ENCODE data around the gene BCAS3.

Gene BCAS3

DNA sequence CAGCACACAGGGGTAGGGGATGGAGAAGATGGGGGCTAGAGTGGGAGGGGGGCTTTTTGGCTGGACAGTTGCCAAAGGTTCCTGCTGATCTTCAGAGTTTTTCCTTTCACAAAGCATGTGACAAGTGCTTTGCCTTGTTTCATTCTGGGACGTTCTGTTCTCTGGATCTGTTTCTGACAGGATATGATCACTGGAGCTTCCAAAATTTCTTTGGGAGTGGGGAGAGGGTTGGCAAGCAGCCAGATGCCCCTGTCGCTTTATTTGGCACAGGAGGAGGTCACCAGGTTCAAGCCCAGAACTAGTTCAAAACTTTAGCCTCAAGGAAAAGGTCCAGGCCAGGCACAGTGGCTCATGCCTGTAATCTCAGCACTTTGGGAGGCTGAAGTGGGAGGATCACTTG, 653.5 kb downstream of the BCAS3 start:
- no peak for FAIRE-seq

DNA sequence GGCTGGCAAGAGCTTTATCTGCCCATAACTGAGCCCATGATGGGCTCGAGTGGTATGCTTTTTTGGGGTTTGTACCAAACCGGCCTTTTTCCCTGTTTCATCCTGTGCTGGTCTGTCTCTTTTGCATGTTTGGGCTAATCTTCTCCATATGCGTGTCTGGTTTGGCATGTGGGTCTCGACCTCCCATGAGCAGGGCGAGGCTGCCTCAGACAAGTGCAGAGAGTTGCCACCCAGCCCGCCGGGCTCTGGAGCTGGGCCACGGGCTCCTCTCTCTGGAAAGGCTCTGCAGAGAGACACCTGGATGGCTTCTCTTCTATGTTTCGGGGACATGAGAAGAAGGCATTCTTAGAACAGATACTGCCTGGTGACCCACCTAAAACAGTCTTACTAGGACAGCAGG, 654.2 kb downstream of the BCAS3 start:
- FAIRE-seq, result no peak

DNA sequence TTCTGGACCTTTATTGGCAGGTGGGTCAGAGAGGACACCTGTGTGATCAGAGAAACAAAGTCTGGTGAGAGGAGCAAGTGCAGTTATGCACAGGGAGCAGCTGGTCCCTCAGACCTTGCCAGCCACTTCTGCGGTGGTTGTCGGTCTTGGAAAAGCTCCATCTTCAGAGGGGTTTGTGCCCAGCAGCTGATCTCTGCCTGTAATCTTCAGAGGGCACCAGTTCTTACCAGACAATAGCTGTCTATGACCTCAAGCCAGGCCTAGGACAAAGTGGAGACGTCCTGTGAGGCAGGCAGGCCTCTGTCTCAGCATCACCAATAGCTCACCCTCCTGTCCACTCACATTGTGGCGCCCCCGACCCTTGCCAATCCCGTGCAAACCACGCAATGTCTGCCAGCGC, 655.5 kb downstream of the BCAS3 start:
- no peak for FAIRE-seq

DNA sequence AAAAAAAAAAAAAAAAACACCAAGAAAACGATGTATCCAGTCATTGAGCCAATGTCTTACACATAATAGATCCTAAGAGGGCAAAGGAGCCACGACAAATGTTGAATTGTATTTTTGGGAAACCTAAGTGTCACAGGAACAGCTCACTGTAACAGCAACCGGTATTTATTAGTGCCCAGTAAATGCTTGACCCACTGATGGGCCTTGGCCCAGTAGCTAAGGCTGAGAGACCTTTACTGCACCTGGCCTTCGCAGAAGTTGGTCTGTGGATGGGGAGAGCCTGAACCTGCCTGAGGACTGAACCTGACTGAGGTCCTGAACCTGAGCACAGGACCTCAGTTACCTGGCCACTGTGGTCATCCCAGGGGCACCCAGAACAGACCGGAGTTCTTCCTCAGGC, 657.0 kb downstream of the BCAS3 start:
- FAIRE-seq, result no peak

DNA sequence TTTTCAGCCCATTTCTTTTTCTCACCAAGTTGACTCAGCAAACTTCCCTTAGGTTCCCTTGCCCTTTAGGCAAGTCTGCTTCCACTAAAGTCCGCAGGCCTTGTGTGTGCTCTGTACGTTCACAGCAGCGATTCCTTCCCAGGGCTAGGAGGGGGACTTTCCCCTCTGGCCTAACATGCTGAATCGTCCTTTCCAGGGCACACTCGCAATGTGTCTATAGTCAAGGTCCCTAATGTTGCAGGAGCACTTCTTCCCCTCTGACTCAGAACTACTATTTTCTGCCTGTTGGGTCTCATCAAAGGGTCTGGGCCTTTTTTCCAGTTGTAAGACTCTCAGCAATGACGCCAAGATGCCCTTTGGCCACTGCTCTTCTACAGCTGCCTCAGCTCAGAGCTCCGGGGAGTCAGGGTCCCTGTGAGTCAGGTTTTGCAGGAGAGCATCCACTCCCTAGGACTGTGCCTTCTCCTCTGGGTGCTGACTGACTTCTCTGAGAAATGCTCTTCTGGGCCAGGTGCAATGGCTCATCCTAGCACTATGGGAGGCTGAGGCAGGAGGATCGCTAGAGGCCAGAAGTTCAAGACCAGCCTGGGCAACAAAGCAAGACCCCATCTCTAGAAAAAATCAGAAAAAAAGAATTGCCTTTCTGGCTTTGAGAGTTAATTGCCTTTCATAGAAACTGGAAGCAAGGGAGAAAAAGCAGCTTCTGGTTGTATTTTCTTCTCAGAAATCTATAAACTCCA, 657.6 kb downstream of the BCAS3 start:
- FAIRE-seq, result no peak

DNA sequence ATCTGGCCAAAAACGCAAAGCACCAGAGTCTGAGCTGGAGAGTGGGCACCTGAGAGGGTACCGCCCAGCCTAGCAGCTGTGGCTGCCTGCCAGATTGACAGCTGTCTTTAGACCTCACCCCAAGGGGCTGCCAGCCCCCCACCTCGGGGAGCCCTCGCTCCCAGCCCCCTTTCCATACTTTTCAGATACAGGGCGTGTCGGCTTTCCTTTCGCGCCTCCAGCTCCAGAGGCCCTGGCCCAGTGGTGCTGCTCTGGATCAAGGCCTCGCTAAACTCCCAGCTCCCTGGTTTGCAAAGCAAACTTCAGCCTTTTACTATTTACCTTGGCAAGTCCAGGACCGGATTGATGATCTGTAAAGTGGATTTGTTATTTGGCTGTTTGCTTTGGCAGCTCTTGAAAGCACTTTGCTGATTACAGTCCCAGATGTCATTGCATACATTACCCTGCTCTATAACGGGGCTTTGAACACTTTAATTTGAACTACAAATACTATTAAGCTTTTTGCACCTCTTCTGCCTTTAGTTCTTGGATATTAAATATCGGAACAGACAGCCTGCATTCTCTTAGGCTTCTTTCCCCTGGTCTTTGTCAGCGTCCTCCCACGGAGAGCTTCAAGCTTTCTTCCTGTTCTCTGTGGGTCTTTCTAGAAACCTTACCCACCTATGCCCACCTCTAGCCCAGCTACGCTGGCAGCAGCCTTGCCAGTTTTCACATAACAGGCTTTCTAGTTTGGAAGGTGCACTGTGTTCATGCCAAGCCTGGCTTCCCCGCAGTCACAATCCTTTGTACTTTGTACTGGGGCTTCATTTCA, 658.4 kb downstream of the BCAS3 start:
- no peak for FAIRE-seq

DNA sequence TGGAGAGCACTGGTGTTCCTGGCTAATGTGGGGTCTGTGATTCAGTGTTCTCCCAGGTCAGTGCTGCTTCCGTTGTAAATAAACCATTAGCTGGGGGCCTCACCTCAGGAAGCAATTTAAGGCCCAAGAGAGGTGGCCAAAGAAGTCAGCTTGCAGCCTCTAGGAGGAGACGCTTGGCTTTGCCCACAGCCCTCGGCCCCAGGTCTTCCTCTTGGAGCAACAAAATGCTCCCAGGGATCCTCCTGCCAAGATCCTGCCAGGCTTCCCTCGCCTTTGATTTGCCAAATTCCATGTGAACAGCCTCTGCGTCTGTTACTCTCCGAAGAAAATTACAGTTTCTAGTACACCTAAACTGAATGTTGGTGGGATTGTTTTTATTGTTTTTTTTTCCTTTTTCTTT, 659.6 kb downstream of the BCAS3 start:
- peak; percentile 70 for FAIRE-seq

DNA sequence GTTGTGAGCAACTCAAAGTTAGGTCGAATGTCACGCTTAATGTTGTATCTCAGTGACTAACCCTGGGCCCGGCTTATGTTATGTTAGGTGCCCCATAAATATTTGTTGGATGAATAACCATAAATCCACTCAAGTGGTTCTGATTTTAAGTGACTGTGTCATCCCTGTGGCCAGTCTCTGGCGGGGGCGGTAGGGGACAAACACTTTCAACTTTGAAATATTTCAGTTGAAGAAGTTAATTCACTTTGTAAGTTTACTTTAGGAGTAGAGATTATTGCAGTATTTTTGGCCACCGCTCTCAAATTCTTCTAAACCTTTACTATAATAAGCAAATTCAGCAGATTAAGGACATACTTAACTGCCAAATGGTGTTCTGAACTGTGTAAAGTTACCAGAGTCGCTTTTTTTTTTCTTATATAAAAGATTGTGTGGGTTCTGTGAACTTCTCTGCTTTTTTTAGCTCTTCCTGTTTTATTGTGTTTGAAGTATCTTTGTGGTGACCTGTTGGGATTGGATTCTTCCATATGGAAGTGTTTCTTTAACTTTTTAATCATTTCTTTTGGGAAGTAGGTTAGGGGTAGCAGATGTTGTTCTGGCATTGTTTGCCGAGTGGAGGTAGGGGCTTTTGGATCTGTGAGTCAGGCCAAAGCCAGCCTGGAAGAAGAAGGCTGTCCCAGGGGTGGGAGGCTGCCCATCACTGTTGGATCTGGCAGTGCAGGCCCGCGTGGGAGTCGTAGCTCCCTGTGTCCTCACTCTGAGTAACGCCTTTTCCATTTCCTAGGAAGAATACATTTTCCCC, 660.5 kb downstream of the BCAS3 start:
- FAIRE-seq, result peak; percentile 95

DNA sequence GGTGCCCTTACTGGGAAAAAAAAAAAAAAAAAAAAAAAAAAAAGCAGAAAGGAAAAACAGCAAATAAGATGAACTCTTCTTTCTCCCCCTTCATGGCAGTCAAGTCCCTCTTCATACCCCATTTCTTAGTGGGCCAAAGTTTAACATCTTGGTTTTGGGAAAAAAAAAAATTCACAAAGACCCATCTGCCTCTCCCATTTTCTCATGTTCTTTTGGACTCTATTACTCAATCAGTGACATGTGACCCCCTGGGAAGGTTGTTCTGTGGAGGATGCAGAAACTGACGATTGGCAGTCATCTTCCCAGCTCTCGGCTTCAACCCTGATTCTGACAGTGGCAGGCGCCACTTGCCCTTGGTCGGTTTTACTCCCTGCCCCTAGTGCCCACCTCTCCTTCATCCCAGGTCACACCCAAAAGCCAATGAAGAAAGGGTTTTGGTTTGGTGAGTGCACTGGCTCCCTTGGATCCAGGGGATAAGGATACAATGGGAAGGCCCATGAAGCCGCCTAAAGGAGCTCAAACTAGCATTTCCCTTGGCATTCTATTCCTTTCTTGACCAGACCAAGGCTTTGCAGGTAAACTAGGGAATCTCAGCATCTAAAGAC, 661.3 kb downstream of the BCAS3 start:
- no peak for FAIRE-seq

DNA sequence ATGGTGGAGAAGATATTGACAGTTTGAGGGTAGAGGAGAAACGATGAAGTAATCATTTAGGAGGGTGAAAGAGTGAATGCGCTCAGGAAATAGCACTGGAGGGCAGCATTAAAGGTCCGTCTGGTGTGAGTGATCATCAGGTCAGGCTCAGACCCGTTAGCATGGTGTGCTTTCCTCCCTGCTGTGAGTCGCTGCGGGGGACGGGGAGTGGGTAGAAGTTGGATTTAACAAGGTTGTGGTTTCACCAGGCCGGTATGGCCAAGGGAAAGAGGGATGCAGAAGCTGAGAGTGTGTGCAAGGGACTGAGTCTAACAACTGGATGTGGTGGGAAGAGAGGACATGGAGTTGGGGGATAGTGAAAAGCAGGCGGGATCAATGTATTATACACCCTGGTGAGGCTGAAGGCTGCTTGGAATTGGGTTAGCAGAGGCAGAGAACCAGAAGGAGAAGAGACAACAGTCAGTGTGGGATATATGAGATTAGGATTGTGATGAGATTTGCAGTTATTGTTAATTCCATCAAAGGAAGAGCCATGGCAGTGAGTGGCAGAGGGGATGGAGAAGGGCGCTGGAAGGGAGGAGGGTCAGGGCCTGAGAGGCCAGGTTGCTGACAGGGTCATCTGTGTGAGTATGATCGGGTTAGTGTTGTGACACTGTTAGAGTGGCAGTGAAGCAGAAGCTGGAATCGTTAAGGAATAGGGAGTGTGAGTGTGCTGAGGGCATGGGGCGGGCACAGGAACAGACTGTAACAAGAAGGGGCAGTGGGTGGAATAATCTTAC, 663.0 kb downstream of the BCAS3 start:
- FAIRE-seq, result no peak

DNA sequence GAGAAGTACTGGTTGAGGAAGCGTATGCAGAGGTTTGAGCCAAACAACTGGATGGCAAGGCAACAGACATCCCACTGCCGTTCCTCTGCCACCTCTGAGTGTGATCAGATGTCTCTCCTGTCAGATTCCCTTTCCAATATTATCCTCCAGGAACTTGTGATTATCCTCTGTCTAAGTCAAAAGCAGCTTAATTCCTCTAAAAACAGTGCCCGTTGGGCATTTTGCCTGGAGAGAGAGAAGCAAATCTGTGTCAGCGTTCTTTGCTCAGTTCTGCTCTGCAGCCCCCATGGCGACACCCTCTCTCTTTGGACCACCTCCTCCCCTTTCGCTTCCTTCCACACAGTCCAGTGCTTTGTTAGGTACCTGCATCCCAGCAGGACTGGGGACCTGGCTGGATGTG, 665.9 kb downstream of the BCAS3 start:
- no peak for FAIRE-seq

DNA sequence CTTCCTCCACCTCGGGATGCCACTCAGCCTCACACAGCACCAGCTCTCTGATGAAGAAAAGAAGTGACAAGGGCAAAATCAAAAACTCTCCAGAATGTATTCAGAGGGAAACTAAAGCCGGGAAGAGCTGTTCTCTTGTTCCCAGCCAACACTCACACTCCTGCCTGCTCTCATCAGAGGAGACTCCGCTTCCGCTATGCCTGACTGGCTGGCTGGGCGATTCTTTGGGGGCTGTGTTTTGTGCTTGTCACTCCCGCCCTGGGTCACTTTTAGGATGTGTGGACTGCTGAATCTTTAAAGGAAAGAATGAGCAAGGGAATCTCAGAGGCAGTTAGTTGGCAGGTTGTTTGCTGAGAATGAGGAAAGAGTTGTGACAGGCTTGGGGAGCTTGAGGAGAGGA, 667.4 kb downstream of the BCAS3 start:
- FAIRE-seq, result no peak

DNA sequence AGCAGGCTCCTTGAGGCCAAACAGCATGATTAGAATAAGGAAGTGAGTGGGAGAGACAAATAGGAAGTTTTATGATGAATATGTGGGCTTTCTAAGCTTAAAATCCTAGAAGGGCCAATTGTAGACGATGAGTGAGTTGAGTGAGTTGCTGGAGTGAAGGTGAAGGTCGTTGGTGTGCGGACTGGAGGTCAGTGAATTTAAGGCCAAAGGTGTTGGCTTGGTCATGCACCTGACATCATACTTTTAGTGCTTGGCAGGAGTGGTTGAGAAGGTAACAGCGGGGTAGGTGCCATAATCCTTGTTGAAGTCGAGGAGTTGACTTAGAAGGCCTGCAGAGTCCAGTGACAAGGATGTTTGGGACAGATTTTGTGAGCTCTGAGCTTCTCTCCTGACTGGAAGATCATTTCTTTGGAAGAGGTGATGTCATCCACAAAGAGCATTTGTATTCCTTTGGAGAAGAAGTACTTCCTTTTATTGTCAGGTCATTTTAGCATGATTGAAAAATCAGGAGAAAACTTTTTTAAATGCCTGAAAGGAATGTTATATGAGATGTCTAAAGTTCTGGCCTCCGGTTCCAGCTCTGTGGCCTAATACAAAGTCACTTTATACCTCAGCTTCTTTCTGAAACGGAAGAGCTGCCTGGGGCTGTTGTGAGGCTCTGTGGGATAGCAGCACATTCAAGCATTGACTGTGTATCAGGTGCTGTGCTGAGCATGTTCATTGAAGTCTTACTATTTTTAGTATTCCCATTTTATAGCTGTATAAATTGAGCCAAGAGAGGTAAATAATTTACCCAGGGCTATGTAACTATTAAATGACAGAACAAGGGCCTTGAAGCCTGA, 668.4 kb downstream of the BCAS3 start:
- no peak for FAIRE-seq

DNA sequence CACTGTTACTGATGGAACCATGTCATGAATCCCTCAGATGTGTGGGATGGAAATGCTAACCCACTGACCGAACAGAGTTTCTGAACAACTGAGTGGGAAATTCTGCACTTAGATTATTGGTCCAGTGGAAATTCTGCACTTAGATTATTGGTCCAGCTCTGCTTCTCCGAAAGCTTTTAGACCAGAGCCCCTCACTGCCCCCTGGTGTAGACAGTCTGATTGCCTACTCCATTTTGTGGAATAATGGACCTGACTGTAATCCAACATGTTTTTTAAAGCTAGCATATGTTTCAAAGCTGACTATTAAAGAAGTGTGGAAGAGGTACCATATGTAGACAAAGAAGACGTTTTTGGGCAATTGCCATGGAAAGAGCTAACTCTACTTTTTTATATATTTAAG, 671.7 kb downstream of the BCAS3 start:
- FAIRE-seq, result no peak

DNA sequence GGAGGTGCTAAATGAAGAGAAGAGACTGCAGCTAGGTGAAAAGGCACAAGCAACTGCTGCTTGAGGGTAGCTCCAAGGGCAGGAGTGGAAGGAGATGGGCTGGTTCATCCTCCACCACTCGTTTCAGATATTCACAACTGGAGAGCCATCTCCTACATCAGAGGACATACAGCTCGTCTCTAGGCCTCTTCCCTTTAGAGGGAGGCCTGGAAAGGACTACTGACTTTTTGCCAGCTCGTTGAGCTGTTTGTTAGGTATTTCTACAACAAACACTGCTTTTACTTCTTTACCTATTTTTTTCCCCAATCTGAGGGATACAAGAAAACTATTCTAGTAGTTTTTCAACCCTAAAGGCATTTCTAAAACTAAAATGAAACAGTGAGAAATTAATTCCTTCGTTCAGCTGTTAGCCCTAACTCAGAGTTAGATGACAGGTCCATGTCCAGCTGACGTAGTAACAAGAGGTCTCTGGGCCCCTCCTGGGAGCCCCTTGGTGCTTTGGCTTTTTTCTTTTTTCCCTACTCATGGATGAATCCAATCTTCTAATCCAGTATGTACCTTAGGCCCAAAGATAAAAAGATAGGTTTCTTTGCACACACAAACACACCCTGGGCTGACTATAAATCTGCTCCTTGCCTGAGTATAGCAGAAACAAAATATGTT, 674.2 kb downstream of the BCAS3 start:
- no peak for FAIRE-seq

DNA sequence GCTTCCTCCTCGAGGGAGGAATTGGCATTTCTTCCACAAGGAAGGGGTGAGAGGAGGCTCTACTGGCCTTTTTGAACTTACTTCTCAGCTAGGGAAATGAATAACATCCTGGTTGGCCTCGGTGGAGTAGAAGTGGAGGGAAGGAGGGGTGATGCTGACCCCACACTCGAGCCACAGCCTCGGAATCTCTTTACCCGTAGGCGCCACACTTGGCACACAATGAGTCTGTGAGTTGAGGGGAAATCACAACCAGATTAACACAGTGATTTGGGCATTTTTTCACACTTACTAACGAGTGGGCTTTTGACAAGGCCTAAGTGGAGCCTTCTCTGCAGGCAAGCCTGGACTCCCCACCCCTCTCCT, 674.7 kb downstream of the BCAS3 start:
- FAIRE-seq, result no peak

DNA sequence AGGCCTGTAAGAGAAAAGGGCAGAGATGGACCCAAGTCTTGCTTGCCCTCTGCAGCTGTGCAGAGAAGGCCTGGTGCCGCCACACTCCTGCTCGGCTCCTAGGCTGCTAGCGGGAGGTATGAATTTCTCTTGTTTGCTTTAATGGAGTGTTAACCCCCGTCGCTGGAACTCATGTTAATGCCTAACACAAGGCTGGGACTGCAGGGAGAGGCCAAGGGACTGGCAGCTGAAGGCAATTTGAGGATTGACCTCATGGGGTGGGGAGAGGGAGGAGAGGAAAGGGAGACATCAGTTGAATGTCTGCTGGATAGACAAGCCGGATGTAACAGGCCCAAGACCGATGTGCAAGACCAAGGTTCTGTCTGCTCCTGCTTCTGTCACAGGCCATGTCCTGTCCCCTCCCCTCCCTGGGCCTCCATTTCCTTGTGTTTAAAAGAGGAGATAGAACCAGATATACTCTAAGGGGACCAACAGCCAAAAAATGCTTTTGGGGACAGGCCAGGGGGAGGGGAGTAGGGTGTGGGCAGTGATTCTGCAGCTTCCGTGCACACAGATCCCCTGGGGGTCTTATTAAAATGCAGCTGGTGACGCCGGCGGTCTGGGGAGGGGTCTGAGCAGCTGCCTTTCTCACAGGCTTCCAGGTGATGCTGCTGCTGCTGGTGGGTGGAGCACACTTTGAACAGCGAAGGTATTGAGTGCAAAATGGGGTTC, 675.3 kb downstream of the BCAS3 start:
- no peak for FAIRE-seq

DNA sequence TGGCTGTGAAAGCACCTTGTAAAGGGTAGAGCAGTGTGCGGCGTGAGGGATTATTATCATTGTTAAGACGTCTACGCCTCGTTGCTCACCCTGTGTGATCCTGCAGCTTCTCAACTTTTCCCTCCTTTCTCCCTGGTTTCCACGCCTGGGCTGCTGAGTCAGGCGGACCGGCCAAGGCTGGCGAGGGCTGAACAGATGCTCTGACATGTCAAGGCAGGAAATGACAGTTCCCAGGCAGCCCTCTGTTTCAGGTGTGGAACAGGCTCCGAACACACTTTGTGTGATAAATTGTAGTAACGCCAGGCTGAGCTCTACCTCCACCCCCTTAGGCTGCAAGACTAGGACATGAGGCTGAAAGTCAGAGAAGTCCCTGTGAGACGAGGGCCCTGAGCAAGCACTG, 676.0 kb downstream of the BCAS3 start:
- FAIRE-seq, result no peak

DNA sequence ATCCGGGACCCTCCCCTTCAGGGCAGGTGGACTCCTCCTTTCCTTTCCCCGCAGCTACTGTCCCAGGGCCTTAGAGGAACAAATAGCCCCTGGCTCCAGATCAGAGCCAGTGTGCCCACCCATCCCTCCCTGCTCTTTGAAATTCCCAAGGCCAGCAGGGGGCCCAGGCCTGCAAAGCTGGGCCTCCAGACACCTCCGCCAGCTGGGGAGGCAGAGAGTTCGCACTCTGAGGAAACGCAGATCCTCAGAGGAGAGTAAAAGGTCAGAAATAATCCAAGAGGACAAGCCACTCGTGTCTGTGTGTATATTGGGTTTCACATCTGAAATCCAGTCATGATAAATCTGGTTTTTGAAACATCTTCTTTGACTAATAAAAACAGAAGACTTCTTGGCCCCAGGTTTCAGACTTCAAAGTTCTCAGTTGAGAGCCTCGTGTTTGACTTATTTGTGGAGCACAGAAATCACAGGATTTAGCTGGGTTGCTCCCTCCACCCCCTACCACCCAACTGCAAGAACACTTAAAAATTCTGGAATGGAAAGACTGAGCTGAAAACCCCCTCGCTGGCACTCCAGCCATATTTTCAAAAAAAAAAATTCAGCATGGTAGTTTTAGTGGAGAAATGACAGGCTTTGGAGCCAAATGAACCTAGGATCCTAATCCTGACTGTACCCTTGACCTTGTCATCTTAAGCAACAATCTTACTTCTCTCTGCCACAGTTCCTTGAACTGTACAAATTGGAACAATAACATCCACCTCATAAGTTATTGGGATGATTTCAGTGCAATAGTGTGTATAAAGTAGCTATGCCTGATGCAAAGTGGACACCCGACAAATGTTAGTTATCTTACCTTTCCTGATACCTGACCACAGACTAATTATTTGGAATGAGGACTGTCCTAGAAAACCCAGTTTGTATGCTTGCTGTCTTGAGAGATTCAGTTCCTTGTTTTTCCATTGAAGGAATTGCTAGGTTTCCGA, 677.5 kb downstream of the BCAS3 start:
- FAIRE-seq, result no peak
